Measurements from ENCODE around the gene KCNN3. TPM values are rescaled to one million over a fixed set of nuclear protein-coding genes. Genes with fewer than 3 reads are reported as not detected.

Gene KCNN3
- total RNA-seq, 1 donor = 0.09 TPM

GRCh38 chr1:154812877-154813276 is 57.2 kb downstream of the KCNN3 start:
- no peak for DNase-seq (ENCODE audit: low read depth)
- TF ChIP-seq, protein P1, sequence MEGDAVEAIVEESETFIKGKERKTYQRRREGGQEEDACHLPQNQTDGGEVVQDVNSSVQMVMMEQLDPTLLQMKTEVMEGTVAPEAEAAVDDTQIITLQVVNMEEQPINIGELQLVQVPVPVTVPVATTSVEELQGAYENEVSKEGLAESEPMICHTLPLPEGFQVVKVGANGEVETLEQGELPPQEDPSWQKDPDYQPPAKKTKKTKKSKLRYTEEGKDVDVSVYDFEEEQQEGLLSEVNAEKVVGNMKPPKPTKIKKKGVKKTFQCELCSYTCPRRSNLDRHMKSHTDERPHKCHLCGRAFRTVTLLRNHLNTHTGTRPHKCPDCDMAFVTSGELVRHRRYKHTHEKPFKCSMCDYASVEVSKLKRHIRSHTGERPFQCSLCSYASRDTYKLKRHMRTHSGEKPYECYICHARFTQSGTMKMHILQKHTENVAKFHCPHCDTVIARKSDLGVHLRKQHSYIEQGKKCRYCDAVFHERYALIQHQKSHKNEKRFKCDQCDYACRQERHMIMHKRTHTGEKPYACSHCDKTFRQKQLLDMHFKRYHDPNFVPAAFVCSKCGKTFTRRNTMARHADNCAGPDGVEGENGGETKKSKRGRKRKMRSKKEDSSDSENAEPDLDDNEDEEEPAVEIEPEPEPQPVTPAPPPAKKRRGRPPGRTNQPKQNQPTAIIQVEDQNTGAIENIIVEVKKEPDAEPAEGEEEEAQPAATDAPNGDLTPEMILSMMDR (IDR thresholded peaks at IDR 0.05; ENCODE audit: insufficient read depth, low read length) = no peak
- H3K4me3 ChIP-seq (ENCODE audit: low read depth, low read length) = no peak overlapping the region

DNA sequence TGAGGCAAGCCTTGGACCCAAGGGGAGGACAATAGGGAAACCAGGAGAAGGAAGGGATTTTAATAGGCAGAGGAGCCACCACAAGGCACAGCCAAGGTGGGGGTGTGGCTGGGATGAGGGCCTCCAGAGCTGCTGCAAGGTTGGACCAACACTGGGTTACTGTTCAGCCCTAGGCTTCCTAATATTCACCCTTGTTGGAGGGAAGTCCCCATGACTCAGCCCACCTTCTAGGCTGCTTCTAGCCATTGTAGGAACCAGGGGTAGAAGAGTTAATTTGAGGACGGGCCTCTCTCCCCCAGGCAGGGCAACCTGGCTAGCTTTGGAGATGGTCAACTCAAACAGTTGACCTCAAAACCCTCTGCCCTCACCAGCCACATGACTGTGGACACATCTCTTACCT is 59.5 kb downstream of the KCNN3 start:
- TF ChIP-seq, protein P1 (IDR thresholded peaks at IDR 0.05; ENCODE audit: insufficient read depth, low read length) = no peak
- H3K4me3 ChIP-seq (ENCODE audit: low read depth, low read length) = no peak overlapping the region

DNA sequence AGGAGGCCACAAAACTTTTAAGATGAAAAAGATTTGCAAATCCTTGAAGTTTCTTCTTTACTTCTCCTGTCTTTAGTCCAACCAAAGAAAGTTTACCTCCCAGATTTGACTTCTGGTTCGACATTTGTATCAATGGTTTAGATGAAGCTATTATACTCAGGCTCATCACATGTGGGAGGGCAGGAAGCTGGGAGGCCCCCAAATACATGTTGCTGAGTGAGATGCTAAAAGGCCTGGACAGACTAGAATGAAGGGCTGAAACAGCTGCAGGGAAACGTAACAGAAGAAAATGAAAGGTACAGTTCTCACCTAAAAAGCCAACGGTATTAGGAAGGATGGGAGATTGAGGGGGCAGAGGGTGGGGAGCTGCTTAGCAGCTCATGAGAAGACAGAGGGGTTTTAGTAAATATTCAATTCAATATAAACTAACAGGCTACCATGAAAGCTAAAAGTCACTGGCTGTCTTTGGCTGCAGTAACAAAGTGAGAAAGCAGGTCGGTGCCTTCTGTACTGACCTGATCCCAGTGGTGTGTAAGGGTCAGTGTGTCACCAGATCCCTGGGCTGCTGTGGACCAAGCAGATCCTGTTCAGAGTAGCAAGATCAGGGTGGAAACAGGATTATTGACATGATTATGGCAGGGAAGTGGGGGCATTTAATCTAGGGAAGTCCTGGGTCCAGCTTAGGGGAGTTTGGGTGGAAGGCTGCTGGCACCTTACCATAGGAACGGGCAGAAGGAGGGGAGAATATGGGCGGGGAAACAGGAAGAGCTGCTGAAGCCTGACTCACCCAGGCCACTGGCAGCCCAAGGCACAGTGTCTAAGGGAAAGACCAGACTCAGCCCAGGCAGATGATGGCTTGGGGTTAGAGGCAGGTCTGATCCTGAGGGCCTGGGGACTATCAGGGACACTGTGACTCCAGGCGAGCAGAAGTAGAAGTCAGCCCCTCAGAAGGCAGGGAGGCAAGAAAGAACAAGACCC is 60.4 kb downstream of the KCNN3 start:
- TF ChIP-seq, protein P1 (IDR thresholded peaks at IDR 0.05; ENCODE audit: insufficient read depth, low read length) = no peak
- H3K4me3 ChIP-seq (ENCODE audit: low read depth, low read length) = no peak overlapping the region
- peak; percentile 52 for DNase-seq (ENCODE audit: low read depth)

More for the DNA sequence above, 59.5 kb downstream of the KCNN3 start:
- no peak for DNase-seq (ENCODE audit: low read depth)

- TF ChIP-seq, protein P1 (IDR thresholded peaks at IDR 0.05; ENCODE audit: insufficient read depth, low read length) = no peak
- DNase-seq (ENCODE audit: low read depth) = no peak
Observed at GRCh38 chr1:154808909-154809262, 61.2 kb downstream of the KCNN3 start.

GRCh38 chr1:154808261-154808908 is 61.7 kb downstream of the KCNN3 start:
- TF ChIP-seq, protein P1 (IDR thresholded peaks at IDR 0.05; ENCODE audit: insufficient read depth, low read length) = no peak
- DNase-seq (ENCODE audit: low read depth) = no peak
- no peak overlapping the region for H3K4me3 ChIP-seq (ENCODE audit: low read depth, low read length)

More at GRCh38 chr1:154808909-154809262, 61.2 kb downstream of the KCNN3 start:
- no peak overlapping the region for H3K4me3 ChIP-seq (ENCODE audit: low read depth, low read length)

DNA sequence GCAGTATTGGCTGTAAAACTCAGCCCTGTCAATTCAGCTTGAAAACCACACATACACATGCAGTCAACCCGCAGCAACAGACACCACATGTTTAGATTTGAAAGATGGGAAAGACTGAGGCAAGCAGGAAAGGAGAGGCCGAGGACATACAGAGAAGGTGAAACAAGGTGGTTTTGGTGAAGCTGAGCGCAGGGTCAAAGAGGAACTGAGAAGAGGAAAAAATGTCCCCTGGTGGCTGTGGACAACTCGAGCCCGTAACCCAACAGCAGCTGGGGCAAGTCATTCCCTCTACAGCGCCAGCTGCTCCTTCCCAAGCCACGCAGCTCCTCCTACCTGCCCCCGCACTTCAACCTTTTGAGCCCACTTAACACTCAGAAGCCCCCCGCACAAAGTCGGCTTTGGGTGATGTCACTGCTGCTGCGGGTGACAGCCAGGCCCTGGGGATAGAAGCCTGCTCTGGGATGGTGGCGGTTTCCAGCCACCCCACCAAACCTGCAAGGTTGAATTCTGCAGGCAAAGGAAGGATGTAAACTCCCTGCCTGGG is 63.0 kb downstream of the KCNN3 start:
- DNase-seq (ENCODE audit: low read depth) = no peak
- no peak overlapping the region for H3K4me3 ChIP-seq (ENCODE audit: low read depth, low read length)
- TF ChIP-seq, protein P1 (IDR thresholded peaks at IDR 0.05; ENCODE audit: insufficient read depth, low read length) = no peak
